Psoas muscle (tissue), 8 donors: ENCODE results near the gene SLC6A4. TPM values are rescaled to one million over a fixed set of nuclear protein-coding genes. Genes with fewer than 3 reads are reported as not detected.

ENCODE experiments used
- ATAC-seq, 4 donors: fragments of 200-7000 bp; cut with Tn5 transposase; one replicate each; pipeline ENCODE4 v1.9.1; 2020; ENCODE audit warnings: moderate library complexity in 3 of 4, mild to moderate bottlenecking in 2 of 4
- DNase-seq, 2 donors: peaks; one replicate each; pipeline ENCODE4 v3.0.0-alpha.2; 2020
- H3K27ac ChIP-seq: fragments of 200-600 bp; one replicate; pipeline ENCODE4 v1.8.0; 2022
- H3K27me3 ChIP-seq, 3 donors: fragments of 200-600 bp in 1 of 3; one replicate each; pipeline versions ENCODE4 v1.6.1 to v1.8.0; 2013 to 2022; ENCODE audit warnings: low read length in 2 of 3, mild to moderate bottlenecking in 2 of 3, moderate library complexity in 1 of 3; ENCODE audit not compliant: insufficient read depth in 3 of 3
- H3K36me3 ChIP-seq, 2 donors: fragments of 200-600 bp in 1 of 2; one replicate each; pipeline versions ENCODE4 v1.6.1 to v1.8.0; 2013 to 2022; ENCODE audit warnings: low read depth in 1 of 2, mild to moderate bottlenecking in 1 of 2, moderate library complexity in 1 of 2; ENCODE audit not compliant: insufficient read depth in 1 of 2
- H3K4me1 ChIP-seq: fragments of 200-600 bp; one replicate; pipeline ENCODE4 v1.8.0; 2022
- H3K4me3 ChIP-seq: fragments of 200-600 bp; one replicate; pipeline ENCODE4 v1.8.0; 2022; ENCODE audit warnings: mild to moderate bottlenecking
- H3K9me3 ChIP-seq: fragments of 200-600 bp; one replicate; pipeline ENCODE4 v1.8.0; 2022
- CTCF ChIP-seq: fragments of 200-600 bp; IDR thresholded peaks from one replicate; pipeline ENCODE4 v1.8.0; 2022; ENCODE audit warnings: antibody characterized with exemption
- WGBS, 3 donors: extraction: QIAGEN DNeasy Blood & Tissue Kit; methylation state at CpG; one replicate each; pipeline versions ENCODE4 v1.1.6 to v1.1.7; 2013; 5-methylcytosine and 5-hydroxymethylcytosine counted together
- intact Hi-C, 2 donors: fragments of 100-400 bp; cut with DNase I; formaldehyde crosslinking; loops; one replicate each; pipeline versions ENCODE4 v1.11.0 to v1.14.2; 2022
- polyA plus RNA-seq, 3 donors: library from polyadenylated mRNA; stranded (reverse); fragments of 200-250 nt; gene quantifications; one replicate each; pipeline ENCODE4 v1.2.3, GENCODE V29; 2013
- total RNA-seq, 4 donors: library from RNA; stranded (reverse); fragmentation: NEBNext Ultra II Directional in 2 of 4; extraction: Animal tissue kit (Norgen Biotek cat#: 25700) in 2 of 4; gene quantifications; one replicate each; pipeline versions ENCODE4 v1.2.1 to v1.2.4, GENCODE V29; 2021 to 2023
- donor health status: healthy with polysubstance abuse.
- donor health status: DM: no; HTN: no; CAD: no; lungs with moderate emphysema.
- donor health status: Bipolar disorder and iron deficiency.
- donor health status: healthy.
- donor health status: DM: yes; HTN: yes; CAD: no.
- donor health status: DM: no; HTN: no; CAD: no.
- donor health status: DM: no; HTN: no; CAD: no.
- donor health status: DM: yes; HTN: yes; CAD: no.

Gene SLC6A4
- total and polyA plus RNA-seq, 7 donors: 0.01 to 0.06 TPM; not detected in 5

- no peaks in the 10 kb centered on the region for H3K36me3 ChIP-seq
- no peak overlapping the region for H3K27ac ChIP-seq
- ATAC-seq (no peak), DNase-seq (no peak)
- peaks cover 7% of the 10 kb centered on the region for H3K4me1 ChIP-seq
- intact Hi-C loops: no loop called here
- no peak for TF ChIP-seq CTCF
- no peaks in the 10 kb centered on the region for H3K9me3 ChIP-seq
- peaks cover 3 to 60% (median 23%) of the 10 kb centered on the region in 3 donors for H3K27me3 ChIP-seq
- 56 to 60% (median 59%) methylated on average over 10 of the region's 10 CpGs for WGBS, 3 donors
- peak overlapping the region; percentile 59 for H3K4me3 ChIP-seq
Observed at GRCh38 chr17:30236297-30236624, 764 bp upstream of the SLC6A4 start.

GRCh38 chr17:30234964-30235363 is 533 bp downstream of the SLC6A4 start:
- no peak for TF ChIP-seq CTCF
- peaks cover 3 to 60% (median 24%) of the 10 kb centered on the region in 3 donors for H3K27me3 ChIP-seq

GRCh38 chr17:30234296-30234695 is 1.2 kb downstream of the SLC6A4 start:
- intact Hi-C loops: no loop called here
- no peak for TF ChIP-seq CTCF
- ATAC-seq: no peak
- peaks cover 3 to 61% (median 23%) of the 10 kb centered on the region in 3 donors for H3K27me3 ChIP-seq
- DNase-seq: no peak
- no peaks in the 10 kb centered on the region for H3K36me3 ChIP-seq
- H3K4me3 ChIP-seq: no peak overlapping the region
- H3K4me1 ChIP-seq: peaks cover 7% of the 10 kb centered on the region
- WGBS, 3 donors: 76 to 79% (median 77%) methylated on average over 6 of the region's 6 CpGs
- no peaks in the 10 kb centered on the region for H3K9me3 ChIP-seq
- H3K27ac ChIP-seq: no peak overlapping the region

More at GRCh38 chr17:30234964-30235363, 533 bp downstream of the SLC6A4 start:
- H3K9me3 ChIP-seq: no peaks in the 10 kb centered on the region
- WGBS, 3 donors: 23 to 39% (median 29%) methylated on average over 12 of the region's 12 CpGs
- ATAC-seq: no peak
- H3K36me3 ChIP-seq: no peaks in the 10 kb centered on the region
- peak overlapping the region; percentile 59 for H3K4me3 ChIP-seq
- DNase-seq: no peak
- no peak overlapping the region for H3K27ac ChIP-seq
- H3K4me1 ChIP-seq: peaks cover 7% of the 10 kb centered on the region
- intact Hi-C loops: no loop called here

- no peak for TF ChIP-seq CTCF
- H3K4me1 ChIP-seq: peaks cover 7% of the 10 kb centered on the region
- intact Hi-C loops: no loop called here
- H3K4me3 ChIP-seq: no peak overlapping the region
- DNase-seq (no peak), ATAC-seq (no peak)
- H3K36me3 ChIP-seq: no peaks in the 10 kb centered on the region
- WGBS, 3 donors: 66 to 70% (median 69%) methylated on average over 11 of the region's 11 CpGs
- no peak overlapping the region for H3K27ac ChIP-seq
- no peaks in the 10 kb centered on the region for H3K9me3 ChIP-seq
- H3K27me3 ChIP-seq: peaks cover 3 to 61% (median 15%) of the 10 kb centered on the region in 3 donors
Observed at GRCh38 chr17:30232824-30233427, 2.6 kb downstream of the SLC6A4 start.
